ENCODE data around the gene CSF1R.

CSF1R gene

DNA sequence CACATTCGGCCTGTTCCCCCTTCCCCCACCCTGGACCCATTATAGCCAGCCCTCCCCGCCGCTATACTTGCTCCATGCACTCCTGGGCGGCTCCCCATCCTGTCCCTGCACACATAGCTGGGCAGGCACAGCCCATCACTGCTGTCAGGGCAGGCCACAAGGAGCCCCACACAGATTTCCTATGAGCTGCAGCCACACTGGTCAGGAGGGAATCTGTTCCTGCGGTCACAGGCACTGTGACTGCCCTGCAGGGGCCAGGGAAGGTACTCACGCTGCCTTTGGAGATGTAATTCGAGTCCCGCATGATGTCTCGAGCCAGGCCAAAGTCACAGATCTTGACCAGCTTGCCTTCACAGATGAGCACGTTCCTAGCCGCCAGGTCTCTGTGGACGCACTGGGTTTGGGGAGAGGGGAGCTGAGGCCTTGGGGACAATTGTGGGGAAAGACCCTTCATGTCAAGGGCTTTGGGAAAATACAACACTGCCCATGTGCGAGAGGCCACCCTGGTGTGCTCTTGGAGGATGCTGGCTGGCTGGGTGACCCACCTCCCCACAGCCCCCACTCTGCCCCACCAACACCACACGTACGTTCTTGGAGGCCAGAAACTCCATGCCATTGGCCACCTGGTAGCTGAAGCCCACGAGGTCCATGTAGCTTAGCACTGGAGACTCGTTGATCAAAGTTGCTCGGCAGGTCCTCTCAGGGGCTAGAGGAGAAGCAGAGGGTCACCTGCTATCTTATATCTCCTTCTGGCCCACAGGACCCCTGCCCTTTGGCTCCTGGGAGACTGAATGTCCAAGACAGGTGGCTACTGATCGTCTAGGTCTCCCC lies 34.5 kb upstream of the CSF1R start:
- no peak for DNase-seq (ENCODE audit: low read depth in 2 of 3, low spot score in 2 of 3)

DNA sequence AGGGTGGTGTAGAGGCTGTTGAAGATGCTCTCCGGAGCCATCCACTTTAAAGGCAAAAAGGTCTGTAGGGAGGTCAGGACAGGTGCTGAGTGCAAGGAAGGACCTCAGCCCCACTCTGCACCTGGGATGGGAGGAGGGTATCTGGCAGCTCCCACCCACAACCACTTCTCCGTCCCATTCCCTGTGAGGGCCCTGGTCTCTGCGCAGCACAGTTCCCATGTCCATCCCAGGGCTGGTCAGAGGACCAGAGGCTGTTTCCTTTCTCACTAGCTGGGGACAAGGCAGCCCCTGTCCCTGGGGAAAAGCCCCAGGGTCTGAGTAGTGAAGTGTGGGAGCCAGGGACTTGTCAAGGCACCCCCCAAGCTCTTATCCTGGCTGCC lies 33.7 kb upstream of the CSF1R start:
- DNase-seq (ENCODE audit: low read depth in 2 of 3, low spot score in 2 of 3) = no peak

DNA sequence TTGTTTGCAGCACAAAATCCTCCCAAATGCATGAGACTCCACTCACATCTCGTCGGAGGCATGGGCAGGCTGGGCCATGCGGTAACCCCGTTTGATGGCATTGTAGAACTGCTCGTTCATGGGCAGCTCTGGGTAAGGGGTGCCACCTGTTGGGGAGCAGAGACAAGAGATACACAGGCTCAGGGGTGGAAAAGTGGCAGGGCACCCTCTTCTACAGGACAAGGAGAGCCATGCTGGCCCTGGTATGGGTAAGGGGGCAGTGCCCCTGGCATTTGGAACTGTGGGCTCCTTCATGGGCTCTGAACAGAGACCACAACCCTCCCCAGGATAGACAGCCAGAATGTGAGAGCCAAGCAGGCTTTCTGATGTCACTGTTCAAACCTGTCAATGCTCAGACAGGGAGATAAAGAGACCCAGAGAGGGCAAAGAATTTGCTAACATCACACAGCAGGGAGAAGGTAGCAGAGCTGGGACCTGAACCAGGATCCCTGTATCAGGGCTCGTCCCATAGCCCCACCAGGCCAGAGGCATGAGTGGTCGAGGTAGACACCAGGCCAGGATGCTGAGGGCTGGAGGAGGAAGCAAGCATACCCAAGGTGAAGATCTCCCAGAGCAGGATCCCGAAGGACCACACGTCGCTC lies 33.2 kb upstream of the CSF1R start:
- no peak for DNase-seq (ENCODE audit: low read depth in 2 of 3, low spot score in 2 of 3)

DNA sequence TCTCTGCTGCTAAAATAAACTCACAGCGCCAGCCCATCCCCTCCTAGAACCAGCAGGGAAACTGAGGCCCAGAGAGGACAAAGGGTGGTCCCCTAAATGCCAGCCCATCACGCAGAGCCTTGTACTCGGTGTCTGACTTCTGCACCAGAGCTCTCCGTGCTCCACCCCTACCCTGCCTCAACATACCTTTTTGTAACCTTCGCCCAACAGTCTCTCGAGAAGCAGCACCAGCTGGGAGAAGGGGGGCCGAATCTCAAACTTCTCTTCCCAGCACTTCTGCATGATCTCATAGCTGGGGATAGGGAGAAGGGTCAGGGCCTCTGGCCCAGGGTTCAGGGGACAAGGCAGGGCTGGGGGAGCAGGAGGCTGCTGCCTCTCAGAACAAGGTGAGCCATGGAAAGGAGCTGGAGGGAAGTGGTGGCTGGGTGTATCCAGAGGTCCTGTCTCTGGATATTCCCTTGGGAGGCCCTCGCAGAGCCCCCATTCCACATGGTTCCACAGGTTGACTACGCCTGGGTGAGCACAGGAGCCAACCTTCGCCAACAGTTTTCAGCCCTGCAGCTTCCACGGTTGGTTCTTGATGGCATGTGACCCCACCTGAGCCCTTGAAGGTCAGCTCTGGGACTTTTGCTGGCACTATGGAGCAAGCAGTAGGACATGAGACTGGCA lies 32.3 kb upstream of the CSF1R start:
- no peak for DNase-seq (ENCODE audit: low read depth in 2 of 3, low spot score in 2 of 3)

DNA sequence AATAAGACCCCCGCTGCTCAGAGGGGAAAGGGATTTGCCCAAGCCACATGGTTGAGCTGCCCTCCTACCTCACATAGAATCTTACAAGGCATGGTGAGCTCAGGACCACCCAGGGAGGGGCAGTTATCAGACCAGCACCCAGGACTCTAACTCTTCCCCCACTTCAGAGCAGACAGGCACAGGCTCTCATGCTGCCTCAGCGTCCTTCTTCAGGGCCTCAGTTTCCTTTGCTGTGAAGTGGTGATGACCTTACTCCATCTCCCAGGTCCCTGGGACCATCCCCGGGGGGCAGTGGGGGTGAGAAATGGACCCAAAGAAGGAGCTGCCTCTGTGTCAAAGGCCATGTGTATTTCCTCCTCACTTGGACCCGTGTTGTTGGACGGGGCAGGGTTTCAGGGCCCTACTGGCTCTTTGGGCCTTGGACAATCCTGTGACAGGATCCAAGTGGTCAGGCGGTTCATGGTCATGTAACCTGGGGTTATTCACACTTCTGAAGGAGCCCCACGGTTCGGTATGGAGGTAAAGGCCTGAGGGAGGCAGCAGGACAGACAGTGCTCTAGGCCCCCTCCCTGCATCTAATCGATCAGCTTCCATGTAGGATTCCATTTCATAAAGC lies 31.7 kb upstream of the CSF1R start:
- DNase-seq (ENCODE audit: low read depth in 2 of 3, low spot score in 2 of 3) = no peak

DNA sequence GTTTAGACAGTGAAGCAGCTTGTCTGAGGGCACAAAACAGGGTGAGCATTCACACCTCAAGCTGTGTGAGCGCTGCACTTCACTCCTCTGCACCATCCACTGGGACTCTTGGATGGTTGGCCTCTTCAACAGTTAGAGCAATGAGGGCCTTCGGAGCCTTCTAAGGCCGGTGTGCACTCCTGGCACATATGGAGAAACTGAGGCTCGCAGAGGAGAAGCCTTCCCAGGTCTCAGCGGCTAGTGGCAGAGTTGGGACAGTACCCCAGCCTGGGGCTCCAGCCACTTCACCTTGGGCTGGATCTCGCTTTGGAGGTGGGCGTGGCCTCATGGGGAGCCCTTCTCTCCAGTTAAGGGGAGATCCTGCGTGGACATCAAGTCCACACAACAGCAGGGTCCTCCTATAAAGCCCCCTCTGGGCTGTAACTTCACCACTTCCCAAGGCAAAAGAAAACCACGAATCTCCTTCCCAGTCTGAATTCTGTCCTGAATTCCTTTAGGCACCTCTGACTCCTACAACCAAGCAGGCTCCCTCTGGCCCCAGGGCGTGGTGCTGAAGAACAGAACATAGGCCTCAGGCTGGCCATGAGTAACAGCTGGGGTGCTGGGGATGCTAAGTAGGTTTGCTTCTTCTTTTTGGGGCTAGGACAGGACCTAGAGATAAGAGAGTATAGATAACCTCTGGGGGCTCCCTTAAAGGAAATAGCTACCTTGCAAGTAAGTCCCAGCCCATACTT lies 30.5 kb upstream of the CSF1R start:
- DNase-seq (ENCODE audit: low read depth in 2 of 3, low spot score in 2 of 3) = no peak

DNA sequence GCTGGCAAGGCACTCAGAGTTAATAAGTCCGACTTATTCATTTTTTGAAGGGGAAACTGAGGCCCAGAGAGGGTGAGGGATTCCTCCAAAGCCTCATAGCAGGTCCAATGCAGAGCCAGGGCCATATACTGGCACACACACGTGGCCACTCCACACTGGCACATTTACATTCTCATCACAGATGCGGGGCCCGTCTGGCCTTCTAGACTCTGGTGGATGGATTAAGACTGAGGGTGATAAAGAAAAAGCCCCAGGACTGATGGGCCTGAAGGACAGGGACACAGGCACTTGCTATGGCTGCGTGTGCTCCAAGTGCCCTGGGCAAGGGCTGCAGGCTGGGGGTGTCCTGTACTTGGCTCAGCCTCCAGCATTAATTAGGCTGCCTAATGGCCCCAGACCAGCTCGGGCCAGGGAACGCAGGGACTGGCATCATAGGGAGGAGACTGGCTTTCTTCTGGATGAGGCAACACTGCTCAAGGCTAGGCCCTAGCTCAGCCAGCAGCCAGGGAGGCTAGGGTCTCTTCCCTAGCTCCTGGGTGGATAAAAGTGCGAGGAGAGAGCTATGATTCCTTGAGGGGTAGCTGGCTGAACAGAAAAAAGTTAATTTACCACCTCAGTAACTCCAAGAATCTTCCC lies 28.5 kb upstream of the CSF1R start:
- DNase-seq (ENCODE audit: low read depth in 2 of 3, low spot score in 2 of 3) = no peak

DNA sequence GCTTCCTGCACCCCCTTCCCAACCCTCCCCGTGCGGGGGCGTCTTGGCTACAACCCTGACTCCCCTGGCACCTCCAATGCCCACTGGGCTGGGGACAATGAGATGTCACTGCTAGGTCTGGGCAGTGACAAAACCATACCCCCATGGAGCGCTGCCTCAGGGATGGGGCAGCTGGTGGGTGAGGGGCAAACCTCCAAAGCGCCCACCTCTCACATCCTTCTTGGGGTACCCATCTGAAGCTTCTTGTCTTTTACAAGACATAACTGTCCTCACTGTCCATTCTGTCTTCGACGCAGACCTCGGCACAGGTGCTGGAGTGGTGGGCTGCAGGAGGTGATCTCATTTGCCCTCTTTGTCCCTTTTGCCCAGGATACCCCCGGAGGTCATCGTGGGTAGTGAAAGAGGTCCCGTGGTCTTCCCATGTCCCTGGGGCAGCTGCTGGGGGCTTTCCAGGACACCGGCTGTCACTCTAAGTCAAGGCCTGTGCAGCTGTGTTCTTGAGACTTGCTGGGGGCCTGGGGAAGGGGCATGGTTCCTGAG lies 27.8 kb upstream of the CSF1R start:
- no peak for DNase-seq (ENCODE audit: low read depth in 2 of 3, low spot score in 2 of 3)

DNA sequence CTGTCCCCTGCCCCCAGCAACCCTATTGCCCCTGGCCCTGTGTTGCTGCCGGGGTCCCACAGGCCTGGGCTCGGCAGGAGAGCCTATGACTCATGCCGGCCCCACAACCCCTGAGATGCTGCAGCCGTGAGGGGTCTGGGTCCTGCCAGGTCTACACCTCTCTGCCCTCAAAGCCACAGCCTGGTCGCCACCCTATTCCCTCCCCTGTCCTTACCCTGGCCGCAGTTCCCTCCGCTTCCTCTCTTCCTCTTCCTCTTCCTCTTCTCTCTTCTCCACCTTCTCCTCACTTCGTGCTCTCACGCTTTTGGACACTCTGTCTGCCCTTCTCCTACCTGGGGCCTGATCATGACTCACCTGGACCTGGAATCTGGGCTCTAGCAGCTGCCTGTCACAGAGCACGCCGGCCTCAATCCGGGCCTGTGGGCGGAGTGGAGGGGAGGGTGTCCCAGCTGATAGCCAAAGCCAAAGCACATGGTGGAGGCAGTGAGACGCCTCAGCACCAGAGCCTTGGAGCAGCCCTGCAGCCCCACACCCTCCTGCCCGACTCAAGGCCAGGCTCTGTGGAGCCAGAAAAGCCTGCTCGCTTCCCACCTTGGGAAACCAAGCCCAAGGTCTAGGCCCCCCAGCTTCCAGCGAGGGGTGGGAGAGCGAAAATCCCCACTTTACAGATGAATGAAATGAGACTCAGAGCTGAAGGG lies 26.8 kb upstream of the CSF1R start:
- no peak for DNase-seq (ENCODE audit: low read depth in 2 of 3, low spot score in 2 of 3)

DNA sequence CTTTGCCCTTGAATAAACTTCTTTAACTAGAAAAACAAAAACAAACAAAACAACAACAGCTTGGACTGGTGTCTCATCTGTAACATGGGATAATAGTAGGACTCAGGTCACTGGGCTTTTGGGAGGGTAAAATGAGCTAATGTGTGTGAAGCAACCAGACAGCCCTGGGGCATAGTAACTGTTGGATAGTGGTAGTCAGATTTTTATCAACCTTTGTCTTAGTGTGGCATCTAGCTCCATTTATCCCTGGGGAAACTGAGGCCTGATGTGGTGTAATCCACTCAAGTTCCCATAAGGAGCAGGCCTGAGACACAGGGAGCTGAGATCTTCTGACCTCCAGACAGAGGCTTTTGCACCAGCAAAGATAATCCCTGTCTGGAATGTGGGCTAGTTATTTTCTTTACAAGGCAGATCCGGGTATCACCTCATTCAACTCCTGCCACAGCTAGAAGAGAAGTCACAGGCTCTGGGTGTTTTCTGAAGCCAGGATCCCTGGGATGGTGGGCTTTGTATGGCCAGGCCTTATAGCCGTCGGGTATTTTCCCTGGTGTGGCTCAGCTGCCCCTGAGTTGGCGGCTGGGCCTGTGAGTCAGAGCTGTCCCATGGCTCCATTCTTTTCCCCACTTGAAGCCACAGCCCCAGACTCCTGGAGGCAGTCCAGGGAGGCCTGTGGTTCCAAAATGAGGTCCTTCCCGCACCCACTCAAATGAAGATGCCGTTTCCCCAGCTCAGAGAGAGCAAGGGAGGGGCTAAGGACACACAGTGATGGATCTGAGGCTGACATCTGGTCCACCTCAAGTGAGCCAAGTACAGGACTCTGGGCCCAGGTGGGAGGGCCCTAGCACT lies 26.1 kb upstream of the CSF1R start:
- DNase-seq (ENCODE audit: low read depth in 2 of 3, low spot score in 2 of 3) = no peak

DNA sequence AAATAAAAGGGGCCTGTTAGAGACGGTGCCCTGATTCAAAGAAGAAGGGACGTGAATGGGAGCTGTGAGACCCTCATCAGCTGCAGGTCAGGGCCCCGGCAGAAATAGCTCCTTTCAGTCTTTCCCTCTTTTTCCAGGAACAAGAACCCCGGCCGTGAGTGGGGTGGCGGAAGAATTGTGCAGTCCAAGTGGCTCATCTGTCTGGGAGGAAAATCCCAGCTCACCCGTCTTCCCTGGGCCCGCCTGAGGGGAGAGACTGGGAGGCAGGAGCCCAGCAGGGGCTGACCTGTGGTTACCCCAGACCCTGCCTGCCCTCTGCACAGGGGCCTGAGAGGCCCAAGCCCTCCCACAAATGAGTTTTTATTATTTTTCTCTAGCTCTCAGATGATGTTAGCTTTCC lies 24.8 kb upstream of the CSF1R start:
- no peak for DNase-seq (ENCODE audit: low read depth in 2 of 3, low spot score in 2 of 3)

DNA sequence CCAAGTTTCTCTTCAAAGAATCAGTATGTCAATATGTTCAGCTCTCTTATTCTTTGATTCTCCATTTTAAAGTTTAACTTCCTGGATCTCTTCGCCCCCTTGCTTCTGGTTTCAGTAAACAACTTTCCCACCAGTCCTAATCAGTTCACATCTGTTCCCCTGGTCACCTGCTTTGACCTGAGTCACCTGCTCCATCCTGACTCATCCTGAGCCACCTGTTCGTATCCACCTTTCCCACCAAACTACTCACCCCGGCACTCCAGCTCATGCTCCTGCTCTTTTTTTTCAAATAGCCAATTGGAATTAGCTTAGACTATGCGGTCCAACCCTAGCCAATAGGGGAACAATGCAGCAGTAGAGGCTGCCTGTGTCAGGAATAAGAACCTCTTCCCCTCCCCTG lies 23.6 kb upstream of the CSF1R start:
- DNase-seq (ENCODE audit: low read depth in 2 of 3, low spot score in 2 of 3) = no peak

DNA sequence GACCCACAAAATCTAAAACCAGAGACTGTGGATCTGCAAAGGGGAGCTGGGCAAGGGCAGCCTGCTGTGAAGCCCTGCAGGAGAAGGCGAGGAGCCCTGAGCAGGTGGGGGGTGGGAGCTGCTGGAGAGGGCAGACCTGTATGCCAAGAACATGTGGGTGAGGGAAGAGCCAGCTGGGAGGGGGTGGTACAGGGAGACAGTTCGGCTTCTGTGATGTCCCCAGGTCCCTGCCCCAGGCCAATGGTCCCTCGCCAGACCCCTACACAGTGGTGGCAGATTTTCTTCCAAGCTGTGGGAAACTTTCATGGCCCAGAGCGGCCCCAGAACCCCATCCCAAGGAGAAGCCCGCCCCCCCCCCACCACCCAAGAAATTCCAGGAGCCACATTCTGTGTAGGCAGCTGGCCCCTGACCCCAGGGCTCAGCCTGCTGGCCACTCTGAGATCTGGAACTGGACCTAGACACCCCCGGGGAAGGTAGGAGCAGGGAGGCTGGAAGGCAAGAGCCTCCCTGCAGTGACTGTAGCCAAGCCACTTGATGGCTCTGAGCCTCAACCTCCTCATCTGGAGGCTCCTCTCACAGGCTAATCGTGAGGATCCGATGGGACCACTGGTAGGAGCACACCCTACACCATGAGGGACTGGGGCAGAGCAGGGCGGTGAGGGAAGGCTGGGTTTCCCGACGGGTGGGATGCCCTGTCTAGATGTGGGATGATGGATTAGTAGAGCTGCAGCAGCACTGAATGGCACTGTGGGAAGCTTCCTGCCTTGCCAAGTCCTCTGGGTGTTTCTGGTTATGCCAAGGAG lies 22.6 kb upstream of the CSF1R start:
- no peak for DNase-seq (ENCODE audit: low read depth in 2 of 3, low spot score in 2 of 3)

DNA sequence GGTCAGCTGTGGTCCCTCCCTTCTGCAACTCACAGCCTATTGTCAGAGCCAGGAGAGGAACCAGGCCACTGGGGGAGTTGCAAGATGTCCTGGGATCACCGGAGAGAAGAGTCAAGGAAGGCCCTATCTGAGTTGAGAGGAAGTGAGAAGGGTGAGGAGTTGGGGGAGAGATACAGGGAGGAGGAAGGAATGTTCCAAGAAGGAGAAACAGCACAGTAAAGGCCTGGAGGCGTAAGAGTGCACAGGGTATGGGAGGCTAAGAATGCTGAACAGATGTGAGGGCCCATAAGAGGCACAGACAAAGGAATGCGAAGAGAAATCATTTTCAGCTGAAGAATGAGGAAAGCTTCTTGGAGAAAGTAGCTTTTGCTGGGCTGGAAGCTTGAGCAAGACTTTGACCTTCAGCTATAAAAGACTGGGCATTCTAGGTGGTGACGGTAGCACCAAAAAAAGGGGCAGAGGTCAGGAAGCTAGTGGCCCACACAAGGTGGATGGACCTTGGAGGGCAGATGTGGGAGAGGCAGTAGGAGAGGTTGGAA lies 21.6 kb upstream of the CSF1R start:
- DNase-seq (ENCODE audit: low read depth in 2 of 3, low spot score in 2 of 3) = no peak

DNA sequence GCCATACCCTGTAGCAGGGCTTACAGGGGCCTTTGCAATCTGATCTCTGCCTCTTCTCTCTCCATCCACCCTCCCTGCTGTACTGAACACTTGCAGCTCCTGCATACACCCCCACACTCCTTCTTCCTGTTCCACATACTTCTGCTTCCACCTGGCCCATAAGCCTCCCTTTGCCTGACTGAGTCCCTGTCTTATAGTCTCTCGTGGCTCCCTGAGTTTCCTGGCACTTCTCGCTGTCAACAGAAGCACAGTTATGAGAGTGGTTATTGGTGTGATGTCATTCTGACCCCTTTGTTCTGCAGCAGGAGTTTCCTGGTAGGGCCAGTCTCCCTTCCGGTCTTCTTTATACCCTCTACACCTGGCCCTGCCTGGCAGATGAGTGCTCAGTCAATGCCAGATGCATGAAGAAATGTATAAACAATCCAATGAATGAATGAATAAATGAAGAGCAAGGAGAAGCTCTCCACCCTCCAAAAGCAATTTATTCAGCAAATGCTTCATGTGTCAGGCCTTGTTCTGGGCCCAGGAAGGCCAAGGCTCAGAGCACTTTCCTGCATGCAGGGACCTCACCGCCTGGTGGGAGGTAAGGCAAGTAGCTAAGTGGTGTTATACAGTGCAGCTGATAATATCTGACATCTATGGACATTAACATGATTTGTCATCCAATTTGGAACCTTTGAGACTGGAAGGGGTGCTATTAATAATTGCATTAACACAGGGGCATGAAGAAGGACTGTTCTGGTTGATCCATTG lies 20.5 kb upstream of the CSF1R start:
- DNase-seq (ENCODE audit: low read depth in 2 of 3, low spot score in 2 of 3) = no peak

DNA sequence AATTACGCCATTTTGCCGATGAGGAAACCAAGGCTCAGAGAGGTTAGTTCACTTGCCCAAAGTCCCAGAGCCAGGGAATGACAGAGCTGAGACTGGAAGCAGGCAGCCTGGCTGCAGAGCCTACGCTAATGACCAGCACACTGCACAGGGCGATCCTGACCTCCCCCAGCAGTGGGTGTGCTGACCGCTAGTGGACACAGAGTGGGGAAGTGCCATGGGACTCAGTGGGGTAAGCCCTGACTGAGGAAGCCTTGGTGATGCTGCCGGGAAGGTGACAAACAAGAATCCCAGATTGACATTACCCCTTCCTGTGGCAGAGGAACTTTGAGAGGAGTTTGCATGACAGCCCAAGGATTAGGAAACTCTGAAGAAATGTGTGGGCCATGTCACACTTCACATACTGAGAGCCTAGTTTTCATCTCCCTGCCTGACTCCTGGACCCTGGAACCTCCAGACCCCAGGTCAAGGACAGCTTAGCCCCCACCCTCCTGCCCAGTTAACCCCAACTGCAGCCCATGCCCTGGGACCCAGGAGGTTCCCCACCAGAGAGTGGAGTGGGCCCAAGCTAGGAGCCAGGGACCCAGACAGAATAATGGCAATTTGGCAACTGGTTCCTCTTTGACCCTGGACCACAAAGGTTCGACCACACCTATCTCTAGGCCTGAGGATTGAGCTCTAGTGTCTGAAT lies 19.7 kb upstream of the CSF1R start:
- no peak for DNase-seq (ENCODE audit: low read depth in 2 of 3, low spot score in 2 of 3)

DNA sequence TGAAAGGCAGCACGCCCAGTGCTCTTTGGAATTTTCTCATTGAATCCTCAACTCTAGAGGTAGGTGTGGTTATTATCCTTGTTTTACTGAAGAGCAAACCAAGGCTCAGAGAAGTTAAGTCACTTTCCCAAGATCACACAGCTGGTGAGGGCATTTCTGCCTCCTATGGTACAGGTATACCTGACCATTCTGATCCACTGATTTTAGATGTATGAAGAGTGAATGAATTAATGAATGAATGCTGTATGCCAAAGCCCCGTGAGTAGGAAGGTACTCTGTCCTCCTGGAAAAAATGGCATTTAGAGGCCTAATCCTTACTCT lies 18.2 kb upstream of the CSF1R start:
- DNase-seq (ENCODE audit: low read depth in 2 of 3, low spot score in 2 of 3) = no peak

All from activated CD8-positive, alpha-beta memory T cell treated with anti-CD3 and anti-CD28 coated beads for 48 hours (primary cell).